HepG2 (cell line): ENCODE data around the gene SYNGR2. TPM values are rescaled to one million over a fixed set of nuclear protein-coding genes. Genes with fewer than 3 reads are reported as not detected.
A peak's percentile ranks its signal among the peaks of the same experiment; 100 is the strongest.

Experiments
- ATF4 ChIP-seq, 2 experiments: fragments of 450-650 bp in 1 of 2; sonication (generic) in 1 of 2; formaldehyde crosslinking; IDR thresholded peaks; 2 replicates each; pipeline versions ENCODE4 v1.5.0 to v1.8.0; 2020 to 2022; ENCODE audit warnings: mild to moderate bottlenecking in 1 of 2, missing genetic modification reagents in 1 of 2
- BCL3 ChIP-seq: sonication (generic); formaldehyde crosslinking; IDR thresholded peaks from 2 replicates; pipeline ENCODE4 v1.5.1; 2020; ENCODE audit warnings: mild to moderate bottlenecking, missing genetic modification reagents, moderate library complexity
- CEBPG ChIP-seq: IDR thresholded peaks from 2 replicates; pipeline ENCODE4 v1.6.1; 2016
- DR1 ChIP-seq: sonication (generic); formaldehyde crosslinking; IDR thresholded peaks from 2 replicates; pipeline ENCODE4 v1.8.0; 2021; ENCODE audit warnings: mild to moderate bottlenecking, missing genetic modification reagents, inconsistent platforms
- KDM4B ChIP-seq: sonication (generic); formaldehyde crosslinking; IDR thresholded peaks from 2 replicates; pipeline ENCODE4 v1.4.0; 2020; ENCODE audit warnings: missing genetic modification reagents
- KIAA2018 ChIP-seq: sonication (generic); formaldehyde crosslinking; IDR thresholded peaks from 2 replicates; pipeline ENCODE4 v1.5.0; 2020; ENCODE audit warnings: mild to moderate bottlenecking, missing genetic modification reagents, borderline replicate concordance
- KMT2A ChIP-seq: sonication (generic); formaldehyde crosslinking; IDR thresholded peaks from 2 replicates; pipeline ENCODE4 v1.4.0; 2020; ENCODE audit warnings: missing genetic modification reagents
- RBM39 ChIP-seq: fragments of 200-400 bp; formaldehyde crosslinking; IDR thresholded peaks from one replicate; pipeline ENCODE4 v1.6.1; 2018; ENCODE audit warnings: antibody characterized with exemption, mild to moderate bottlenecking, low read depth, low read length; ENCODE audit not compliant: poor library complexity, severe bottlenecking
- SMAD3 ChIP-seq: sonication (generic); formaldehyde crosslinking; IDR thresholded peaks from 2 replicates; pipeline ENCODE4 v1.4.0; 2020; ENCODE audit warnings: missing genetic modification reagents
- SRSF1 ChIP-seq: fragments of 200-400 bp; formaldehyde crosslinking; optimal IDR thresholded peaks from 2 replicates; pipeline ENCODE3; 2017; ENCODE audit warnings: mild to moderate bottlenecking, low read depth, low read length, moderate library complexity
- YEATS2 ChIP-seq: sonication (generic); formaldehyde crosslinking; IDR thresholded peaks from 2 replicates; pipeline ENCODE4 v1.4.0; 2020; ENCODE audit warnings: missing genetic modification reagents, borderline replicate concordance
- ZBTB3 ChIP-seq: sonication (generic); formaldehyde crosslinking; IDR thresholded peaks from 2 replicates; pipeline ENCODE4 v1.4.0; 2020; ENCODE audit warnings: low read depth, mild to moderate bottlenecking, moderate library complexity, missing genetic modification reagents, borderline replicate concordance
- ZFP37 ChIP-seq: sonication (generic); formaldehyde crosslinking; IDR thresholded peaks from 2 replicates; pipeline ENCODE4 v1.4.0; 2020; ENCODE audit warnings: missing genetic modification reagents, borderline replicate concordance
- ZNF333 ChIP-seq: sonication (generic); formaldehyde crosslinking; IDR thresholded peaks from 2 replicates; pipeline ENCODE4 v1.4.0; 2020; ENCODE audit warnings: mild to moderate bottlenecking, missing genetic modification reagents, borderline replicate concordance
- ZNF768 ChIP-seq: sonication (generic); formaldehyde crosslinking; IDR thresholded peaks from 2 replicates; pipeline ENCODE4 v1.4.0; 2020; ENCODE audit warnings: missing genetic modification reagents
- ZNF770 ChIP-seq: sonication (generic); formaldehyde crosslinking; IDR thresholded peaks from 2 replicates; pipeline ENCODE4 v1.5.0; 2020; ENCODE audit warnings: mild to moderate bottlenecking, missing genetic modification reagents
- polyA plus RNA-seq, 8 experiments: library from polyadenylated mRNA; depleted of rRNA in 3 of 8; stranded (reverse) in 7 of 8; unstranded in 1 of 8; fragments of >200 nt; fragmentation: Illumina TruSeq in 4 of 8; extraction: Trizol in 4 of 8; gene quantifications; 2 replicates each; pipeline versions ENCODE4 v1.2.1 to v1.2.3, GENCODE V29; 2011 to 2016; ENCODE audit warnings: low read depth in 4 of 8, missing spikeins in 1 of 8, mixed read lengths in 1 of 8; ENCODE audit not compliant: insufficient read depth in 1 of 8
- total RNA-seq, 5 experiments: library from RNA; depleted of rRNA; stranded (reverse); fragments of >200 nt; fragmentation: Illumina TruSeq; extraction: Trizol; gene quantifications; 2 replicates each; pipeline ENCODE4 v1.2.3, GENCODE V29; 2016; ENCODE audit warnings: low read depth in 1 of 5

Gene SYNGR2
- total and polyA plus RNA-seq, 2 of the 13 experiments (the other 11 are each of a cell fraction or from before 2014, with no cell fraction given), result 46.7 to 170 TPM

GRCh38 chr17:78214016-78214705, 45.8 kb downstream of the SYNGR2 start, which contains the start of gene BIRC5 (continued):
- TF ChIP-seq ATF4 (CRISPR knock-in tag; IDR thresholded peaks at IDR 0.05) (peak in 1 of 2 experiments; percentile 83; a peak in 2 of 4 replicates), KIAA2018 (CRISPR knock-in tag) (no peak), ZBTB3 (CRISPR knock-in tag) (peak; percentile 77), ZNF768 (CRISPR knock-in tag) (peak; percentile 75), KMT2A (CRISPR knock-in tag) (peak; percentile 94), CEBPG (CRISPR knock-in tag) (peak; percentile 35; the same call in 1 of the 2 replicates), KDM4B (CRISPR knock-in tag) (no peak; the same call in 1 of the 2 replicates), YEATS2 (CRISPR knock-in tag) (peak; percentile 92), BCL3 (peak; percentile 66), ZNF770 (peak; percentile 43; the same call in 1 of the 2 replicates), SMAD3 (CRISPR knock-in tag) (no peak), RBM39 (peak; percentile 85), SRSF1 (peak; percentile 21), ZNF333 (CRISPR knock-in tag) (peak; percentile 89), DR1 (peak; percentile 93), ZFP37 (CRISPR knock-in tag) (0 out of 2 replicates have a peak, but pooled peaks have one; percentile 9)
